ENCODE data around the gene ENTPD8.
A peak's percentile ranks its signal among the peaks of the same experiment; 100 is the strongest.

The ENTPD8 gene

DNA sequence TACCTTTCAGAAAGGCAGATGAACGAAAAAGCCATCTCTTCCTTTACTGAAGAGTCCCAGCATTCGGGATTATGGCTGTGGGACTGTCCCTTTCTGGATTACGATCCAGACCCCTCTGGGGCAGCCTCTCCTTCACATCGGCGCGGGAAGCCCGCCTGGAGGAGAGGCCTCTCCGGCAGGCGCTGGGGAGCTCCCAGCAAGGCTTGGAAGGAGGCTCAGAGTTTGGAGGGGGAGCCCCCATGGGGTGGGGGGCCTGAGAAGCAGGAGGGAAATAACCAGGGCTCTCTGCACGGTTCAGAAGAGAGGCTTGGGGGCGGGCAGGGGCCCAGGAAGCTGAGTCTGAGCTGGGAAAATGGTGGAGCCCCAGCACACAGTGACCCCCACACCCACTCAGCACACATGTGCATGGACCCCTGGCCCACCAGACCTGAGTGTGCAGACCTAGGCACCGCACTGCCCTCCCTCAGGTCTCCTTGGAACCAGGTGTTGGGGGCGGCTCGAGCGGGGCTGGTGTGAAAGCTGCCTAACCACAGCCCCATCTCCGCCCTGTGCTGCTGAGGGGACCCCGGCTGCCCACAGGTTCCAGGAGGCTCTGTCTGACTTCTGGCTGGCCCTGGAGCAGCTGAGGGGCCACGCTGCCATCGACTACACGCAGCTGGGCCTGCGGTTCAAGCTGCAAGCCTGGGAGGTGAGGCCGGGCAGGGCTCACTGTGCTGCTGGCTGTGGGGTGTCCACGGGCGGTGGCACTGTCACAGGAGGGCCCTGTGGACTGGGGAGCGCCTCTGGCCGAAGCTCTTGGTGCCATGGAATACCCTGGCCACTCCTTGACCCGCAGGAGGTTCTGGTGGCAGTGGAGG, 13.5 kb downstream of the ENTPD8 start:
- no peak for DNase-seq (ENCODE audit: low read depth in 1 of 2, low spot score in 1 of 2)
- TF ChIP-seq JUND (IDR thresholded peaks at IDR 0.05; ENCODE audit: low read depth), result no peak
- in situ Hi-C loops (cut with HindIII; ENCODE audit: low pct_unique_long_range_greater_than_20kb, low sequenced_read_pairs), result no loop called here

DNA sequence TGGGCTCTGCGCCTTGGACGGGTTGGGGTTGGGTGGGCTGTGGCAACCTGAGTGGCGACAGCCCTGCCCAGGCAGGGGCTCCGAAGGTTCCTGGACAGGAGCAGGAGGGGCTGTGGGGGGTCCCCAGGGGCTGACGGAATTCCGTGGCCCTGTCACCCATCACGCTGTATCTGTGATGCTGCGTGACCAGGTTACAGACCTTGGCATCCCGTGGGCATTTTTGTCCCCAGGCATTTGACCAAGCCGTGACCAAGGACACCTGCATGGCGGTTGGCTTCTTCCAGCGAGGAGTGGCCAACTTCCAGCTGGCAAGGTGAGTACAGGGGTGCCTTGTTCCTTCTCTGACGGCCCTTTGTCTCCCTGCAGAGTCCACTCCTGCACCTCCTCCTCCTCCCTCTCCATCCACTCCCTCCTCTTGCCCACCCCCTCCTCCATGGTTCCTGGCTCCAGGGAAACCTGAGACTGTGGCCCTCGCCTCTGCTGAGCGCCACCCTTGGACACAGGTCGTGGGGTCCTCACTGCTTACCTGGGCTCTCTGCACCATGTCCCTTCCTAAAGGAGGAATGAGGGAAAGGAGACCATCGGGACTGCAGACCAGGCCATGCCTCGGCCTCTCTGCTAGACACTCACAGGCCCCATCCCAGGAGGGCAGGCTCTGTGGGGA, 15.0 kb downstream of the ENTPD8 start:
- in situ Hi-C loops (cut with HindIII; ENCODE audit: low pct_unique_long_range_greater_than_20kb, low sequenced_read_pairs), result no loop called here
- no peak for DNase-seq (ENCODE audit: low read depth in 1 of 2, low spot score in 1 of 2)
- no peak for TF ChIP-seq JUND (IDR thresholded peaks at IDR 0.05; ENCODE audit: low read depth)

- no peak for TF ChIP-seq JUND (IDR thresholded peaks at IDR 0.05; ENCODE audit: low read depth)
- in situ Hi-C loops (cut with HindIII; ENCODE audit: low pct_unique_long_range_greater_than_20kb, low sequenced_read_pairs), result no loop called here
- DNase-seq (ENCODE audit: low read depth in 1 of 2, low spot score in 1 of 2), result peak; percentile 43 to 56
These were observed 17.5 kb downstream of the ENTPD8 start for GRCh38 chr9:137423514-137424291.

DNA sequence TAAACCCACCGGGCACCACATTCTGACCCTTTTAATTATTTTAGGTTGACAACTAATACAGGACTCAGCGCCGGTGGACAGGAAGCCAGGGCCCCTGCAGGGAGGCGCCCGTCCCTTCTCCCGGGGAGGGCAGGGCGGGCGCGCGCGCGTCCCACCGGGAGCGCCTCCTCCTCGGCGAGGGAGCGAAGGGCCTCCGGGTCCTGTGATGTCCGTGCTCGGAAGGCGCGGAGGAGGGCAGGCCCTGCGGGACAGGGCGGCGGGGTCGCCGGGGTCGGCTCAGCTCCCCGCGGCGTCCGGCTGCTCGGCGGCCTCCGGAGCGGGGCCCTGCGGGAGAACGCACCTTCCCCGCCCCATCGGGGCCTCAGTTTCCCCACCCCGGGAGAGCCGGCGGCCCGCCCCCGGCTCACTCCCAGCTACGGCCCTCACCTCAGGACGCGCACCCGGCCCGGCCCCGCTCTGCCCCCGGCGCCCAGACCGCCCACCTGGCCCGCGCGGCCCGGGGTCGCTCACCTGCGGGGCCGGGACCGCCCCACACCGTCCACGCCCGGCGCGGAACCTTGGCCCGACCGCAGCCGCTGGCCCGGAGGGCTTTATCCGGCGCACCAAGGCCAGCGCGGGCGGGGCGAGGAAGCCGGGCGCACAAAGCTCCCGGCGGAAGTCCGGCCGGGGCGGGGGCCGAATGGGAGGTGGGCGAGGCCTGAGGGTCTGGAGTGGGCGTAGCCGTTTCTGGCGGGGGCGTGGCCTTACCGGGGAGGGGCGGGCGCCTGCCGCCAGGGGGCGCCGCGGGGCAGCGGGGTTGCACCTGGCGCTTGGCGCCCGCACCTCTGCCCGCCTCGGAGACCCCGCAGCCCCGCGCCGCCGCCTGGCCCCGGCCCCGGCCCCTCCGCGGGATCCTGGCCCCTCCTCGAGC, 18.3 kb downstream of the ENTPD8 start, which contains the start of the genes EXD3 and NOXA1:
EXD3 (minus strand) TSS at position 559 of the 910 bp plus-strand sequence. CDS start 27,805 bp downstream, outside the sequence.
NOXA1 (plus strand) TSS at position 790 of the 910 bp plus-strand sequence. CDS start 137 bp downstream, outside the sequence.
- no peak for TF ChIP-seq JUND (IDR thresholded peaks at IDR 0.05; ENCODE audit: low read depth)
- in situ Hi-C loops (cut with HindIII; ENCODE audit: low pct_unique_long_range_greater_than_20kb, low sequenced_read_pairs), result no loop called here
- DNase-seq (ENCODE audit: low read depth in 1 of 2, low spot score in 1 of 2), result peak; percentile 87 to 98

DNA sequence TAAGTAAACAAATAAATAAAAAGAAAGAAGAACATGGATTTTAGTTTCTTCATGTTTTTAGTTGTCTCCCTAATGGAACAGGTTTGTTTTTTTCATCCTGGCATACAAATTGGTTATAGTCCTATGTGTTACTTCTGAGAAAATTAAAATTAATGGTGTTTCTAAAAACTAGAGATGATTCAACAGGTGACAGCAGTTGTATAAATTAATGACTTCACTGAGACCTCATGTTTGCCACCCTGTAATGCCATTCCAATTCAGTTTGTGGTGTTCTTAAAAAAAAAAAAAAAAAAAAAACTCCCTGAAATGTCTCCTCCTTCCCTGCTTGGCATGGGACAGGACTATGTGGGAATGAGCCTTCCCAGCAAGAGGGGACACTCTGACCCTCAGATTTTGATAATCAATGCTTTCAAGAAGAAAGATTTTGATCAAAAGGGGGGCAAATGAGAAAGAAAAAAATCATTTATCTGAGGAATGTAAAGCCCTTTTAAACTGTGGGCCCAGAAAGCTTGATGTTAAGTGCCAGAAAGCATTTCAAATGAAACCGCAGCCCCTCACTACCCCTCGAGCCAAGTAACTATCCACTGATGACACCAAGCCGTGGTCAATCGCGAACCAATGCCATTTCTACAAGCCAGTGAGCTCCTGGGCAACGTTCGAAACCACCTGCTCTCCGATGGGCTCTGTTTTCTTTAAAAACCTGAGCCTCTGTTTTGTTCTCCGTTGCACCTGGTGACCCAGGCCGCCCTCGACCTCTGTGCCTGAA, 19.1 kb downstream of the ENTPD8 start:
- TF ChIP-seq JUND (IDR thresholded peaks at IDR 0.05; ENCODE audit: low read depth), result no peak
- in situ Hi-C loops (cut with HindIII; ENCODE audit: low pct_unique_long_range_greater_than_20kb, low sequenced_read_pairs), result no loop called here
- no peak for DNase-seq (ENCODE audit: low read depth in 1 of 2, low spot score in 1 of 2)

DNA sequence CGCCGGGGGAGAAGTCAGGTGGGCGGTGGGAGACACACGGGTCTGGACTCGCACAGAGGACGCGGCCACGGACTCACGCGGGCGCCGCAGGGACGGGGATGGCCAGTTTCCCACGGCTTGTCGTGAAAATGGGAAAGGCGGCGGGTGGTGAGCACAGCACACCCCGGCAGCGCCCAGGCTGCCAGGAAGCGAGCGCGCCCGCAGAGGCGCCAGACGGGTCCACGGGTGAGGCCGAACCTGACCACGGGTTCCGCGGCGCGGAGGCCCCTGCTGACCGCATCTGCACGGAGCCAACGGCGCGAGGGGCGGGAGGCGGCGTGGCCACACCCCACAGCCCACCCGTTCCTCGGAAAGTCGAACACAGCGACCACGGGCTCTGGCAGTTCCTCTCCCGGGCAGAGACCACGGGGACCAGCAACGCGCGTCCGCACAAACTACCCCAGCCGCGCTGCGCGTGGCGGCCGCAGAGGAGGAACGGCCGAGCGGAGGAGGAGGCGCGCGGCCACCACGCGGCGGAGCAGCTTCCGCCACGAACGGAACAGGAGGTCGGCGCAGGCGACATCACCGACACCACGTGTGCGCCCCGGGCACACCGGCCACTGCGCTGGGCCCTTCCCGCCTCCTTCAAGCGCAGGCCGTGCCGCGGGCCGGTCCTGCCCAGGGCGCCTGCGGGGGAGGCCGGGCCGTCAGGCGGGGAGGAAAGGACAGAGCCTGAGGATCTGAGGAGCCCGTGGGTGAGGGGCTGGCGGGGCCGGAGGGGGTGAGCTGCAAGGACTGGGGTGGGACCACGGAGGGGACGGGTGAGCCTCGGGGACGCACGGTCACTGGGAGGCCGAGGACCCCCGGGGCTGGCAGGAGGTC, 23.8 kb downstream of the ENTPD8 start:
- in situ Hi-C loops (cut with HindIII; ENCODE audit: low pct_unique_long_range_greater_than_20kb, low sequenced_read_pairs), result no loop called here
- no peak for TF ChIP-seq JUND (IDR thresholded peaks at IDR 0.05; ENCODE audit: low read depth)
- no peak for DNase-seq (ENCODE audit: low read depth in 1 of 2, low spot score in 1 of 2)

- no peak for DNase-seq (ENCODE audit: low read depth in 1 of 2, low spot score in 1 of 2)
- TF ChIP-seq JUND (IDR thresholded peaks at IDR 0.05; ENCODE audit: low read depth), result no peak
- in situ Hi-C loops (cut with HindIII; ENCODE audit: low pct_unique_long_range_greater_than_20kb, low sequenced_read_pairs), result no loop called here
These were observed 24.5 kb downstream of the ENTPD8 start for GRCh38 chr9:137416563-137417151.

DNA sequence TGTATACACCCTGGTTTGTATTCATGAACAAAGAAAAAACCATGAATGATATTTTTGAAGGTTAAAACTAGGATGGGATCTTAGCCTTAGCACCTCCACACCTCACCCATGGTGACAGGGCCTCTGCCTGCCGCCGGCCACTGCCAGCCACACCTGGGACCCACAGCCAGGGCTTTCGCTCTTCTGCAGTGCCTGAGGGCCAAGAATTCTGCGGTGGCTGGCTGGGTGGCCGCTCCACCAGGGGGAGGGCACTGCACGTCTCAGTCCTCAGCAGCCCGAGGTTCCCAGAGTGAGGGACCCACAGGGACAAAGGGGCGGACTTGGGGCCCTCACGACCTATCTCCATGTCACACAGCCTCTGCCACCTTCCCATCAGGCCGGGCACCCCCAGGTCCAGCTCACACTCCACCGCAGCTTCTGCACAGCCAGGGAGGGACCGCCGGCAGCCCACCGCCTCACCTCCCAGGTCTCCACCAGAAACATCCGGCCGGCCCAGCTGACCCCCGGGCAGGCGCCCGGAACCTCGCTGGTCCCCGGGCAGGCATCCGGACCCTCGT, 25.1 kb downstream of the ENTPD8 start:
- TF ChIP-seq JUND (IDR thresholded peaks at IDR 0.05; ENCODE audit: low read depth), result no peak
- DNase-seq (ENCODE audit: low read depth in 1 of 2, low spot score in 1 of 2), result no peak
- in situ Hi-C loops (cut with HindIII; ENCODE audit: low pct_unique_long_range_greater_than_20kb, low sequenced_read_pairs), result no loop called here

DNA sequence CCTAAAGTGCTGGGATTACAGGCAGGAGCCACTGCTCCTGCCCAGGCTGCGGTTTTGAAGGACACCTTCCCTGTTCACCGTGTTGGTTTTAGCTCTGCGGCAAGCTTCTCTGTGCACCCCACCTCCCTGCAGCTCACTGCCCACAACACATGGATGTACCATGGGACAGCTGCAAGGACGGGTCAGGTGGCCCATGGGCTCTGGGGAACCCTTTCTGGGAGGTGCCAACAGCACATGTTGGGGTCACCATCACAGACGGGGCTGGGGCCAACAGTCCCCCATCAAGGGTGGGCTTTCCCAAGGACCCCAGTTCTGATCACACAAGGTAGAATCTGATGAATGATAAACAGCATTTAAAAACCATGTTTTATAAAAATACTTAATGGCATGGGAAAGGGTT, 25.7 kb downstream of the ENTPD8 start:
- no peak for TF ChIP-seq JUND (IDR thresholded peaks at IDR 0.05; ENCODE audit: low read depth)
- in situ Hi-C loops (cut with HindIII; ENCODE audit: low pct_unique_long_range_greater_than_20kb, low sequenced_read_pairs), result no loop called here
- DNase-seq (ENCODE audit: low read depth in 1 of 2, low spot score in 1 of 2), result no peak

- in situ Hi-C loops (cut with HindIII; ENCODE audit: low pct_unique_long_range_greater_than_20kb, low sequenced_read_pairs), result no loop called here
- DNase-seq (ENCODE audit: low read depth in 1 of 2, low spot score in 1 of 2), result no peak
These were observed 28.7 kb downstream of the ENTPD8 start for GRCh38 chr9:137412431-137412830.

More at GRCh38 chr9:137412431-137412830, 28.7 kb downstream of the ENTPD8 start:
- no peak for TF ChIP-seq JUND (IDR thresholded peaks at IDR 0.05; ENCODE audit: low read depth)

All from T47D (cell line).